Measurements from ENCODE around the gene POU2AF1. TPM values are rescaled to one million over a fixed set of nuclear protein-coding genes. Genes with fewer than 3 reads are reported as not detected.

Gene POU2AF1
- total RNA-seq, 1 donor from 2014 or later = 1.2 TPM

GRCh38 chr11:111366560-111367410 is 12.3 kb downstream of the POU2AF1 start:
- no peak for DNase-seq (ENCODE audit: low spot score)
- no peak for ATAC-seq
- intact Hi-C loops (cut with DNase I) = no loop called here

- intact Hi-C loops (cut with DNase I) = no loop called here
- DNase-seq (ENCODE audit: low spot score) (no peak), ATAC-seq (no peak)
Measured at GRCh38 chr11:111365722-111366559, 13.1 kb downstream of the POU2AF1 start.

GRCh38 chr11:111364503-111364902 is 14.6 kb downstream of the POU2AF1 start:
- intact Hi-C loops (cut with DNase I) = no loop called here
- no peak for DNase-seq (ENCODE audit: low spot score)
- ATAC-seq = no peak

GRCh38 chr11:111363985-111364384 is 15.1 kb downstream of the POU2AF1 start:
- DNase-seq (ENCODE audit: low spot score) = no peak
- ATAC-seq = no peak
- intact Hi-C loops (cut with DNase I) = no loop called here

- ATAC-seq = no peak
- no peak for DNase-seq (ENCODE audit: low spot score)
- intact Hi-C loops (cut with DNase I) = no loop called here
Measured at GRCh38 chr11:111362887-111363411, 16.1 kb downstream of the POU2AF1 start.

GRCh38 chr11:111361874-111362273 is 17.2 kb downstream of the POU2AF1 start:
- intact Hi-C loops (cut with DNase I) = no loop called here
- no peak for ATAC-seq
- DNase-seq (ENCODE audit: low spot score) = no peak

- intact Hi-C loops (cut with DNase I) = no loop called here
- DNase-seq (ENCODE audit: low spot score) = no peak
- ATAC-seq = no peak
Measured at GRCh38 chr11:111361052-111361801, 17.8 kb downstream of the POU2AF1 start.

GRCh38 chr11:111360150-111361043 is 18.7 kb downstream of the POU2AF1 start:
- DNase-seq (ENCODE audit: low spot score) (no peak), ATAC-seq (no peak)
- intact Hi-C loops (cut with DNase I) = no loop called here

- no peak for DNase-seq (ENCODE audit: low spot score)
- intact Hi-C loops (cut with DNase I) = no loop called here
Measured at GRCh38 chr11:111359223-111360149, 19.6 kb downstream of the POU2AF1 start.

GRCh38 chr11:111358038-111359001 is 20.8 kb downstream of the POU2AF1 start:
- no peak for DNase-seq (ENCODE audit: low spot score)
- intact Hi-C loops (cut with DNase I) = no loop called here
- peak; percentile 27 for ATAC-seq

More at GRCh38 chr11:111359223-111360149, 19.6 kb downstream of the POU2AF1 start:
- no peak for ATAC-seq

- no peak for ATAC-seq
- no peak for DNase-seq (ENCODE audit: low spot score)
- intact Hi-C loops (cut with DNase I) = no loop called here
Measured at GRCh38 chr11:111357150-111358037, 21.7 kb downstream of the POU2AF1 start.

- intact Hi-C loops (cut with DNase I) = no loop called here
- no peak for DNase-seq (ENCODE audit: low spot score)
- no peak for ATAC-seq
Measured at GRCh38 chr11:111356660-111357048, 22.4 kb downstream of the POU2AF1 start.

- DNase-seq (ENCODE audit: low spot score) = no peak
- no peak for ATAC-seq
- intact Hi-C loops (cut with DNase I) = no loop called here
Measured at GRCh38 chr11:111355956-111356659, 23.0 kb downstream of the POU2AF1 start.

- DNase-seq (ENCODE audit: low spot score) (no peak), ATAC-seq (no peak)
- intact Hi-C loops (cut with DNase I) = no loop called here
Measured at GRCh38 chr11:111355101-111355500, 24.0 kb downstream of the POU2AF1 start.

- DNase-seq (ENCODE audit: low spot score) = no peak
- ATAC-seq = no peak
- intact Hi-C loops (cut with DNase I) = no loop called here
Measured at GRCh38 chr11:111354601-111354891, 24.5 kb downstream of the POU2AF1 start.
